ENCODE results near the gene SPAG6. TPM values are rescaled to one million over a fixed set of nuclear protein-coding genes. Genes with fewer than 3 reads are reported as not detected.

Gene SPAG6
- total RNA-seq, 1 donor from 2014 or later: 0.46 TPM

- peak overlapping the region; percentile 85 for H3K4me3 Mint-ChIP-seq (ENCODE audit: unreplicated experiment)
- no peak for DNase-seq (ENCODE audit: low spot score)
- H3K36me3 Mint-ChIP-seq (ENCODE audit: low read depth, unreplicated experiment): peaks cover 13% of the 10 kb centered on the region
- H3K9me3 Mint-ChIP-seq (ENCODE audit: unreplicated experiment): no peaks in the 10 kb centered on the region
- TF ChIP-seq CTCF (IDR thresholded peaks at IDR 0.05; ENCODE audit: unreplicated experiment): no peak
- H3K27me3 Mint-ChIP-seq (ENCODE audit: unreplicated experiment): peaks cover 17% of the 10 kb centered on the region
- H3K4me1 Mint-ChIP-seq (ENCODE audit: unreplicated experiment): peaks cover 13% of the 10 kb centered on the region
- H3K27ac Mint-ChIP-seq (ENCODE audit: unreplicated experiment): peak overlapping the region; percentile 53
Observed at GRCh38 chr10:22333167-22333974, 11.9 kb upstream of the SPAG6 start.

- DNase-seq (ENCODE audit: low spot score): no peak
- TF ChIP-seq CTCF (IDR thresholded peaks at IDR 0.05; ENCODE audit: unreplicated experiment): no peak
- H3K27ac Mint-ChIP-seq (ENCODE audit: unreplicated experiment): peak overlapping the region; percentile 53
- H3K4me3 Mint-ChIP-seq (ENCODE audit: unreplicated experiment): peak overlapping the region; percentile 85
- H3K9me3 Mint-ChIP-seq (ENCODE audit: unreplicated experiment): no peaks in the 10 kb centered on the region
- H3K4me1 Mint-ChIP-seq (ENCODE audit: unreplicated experiment): peaks cover 13% of the 10 kb centered on the region
- H3K36me3 Mint-ChIP-seq (ENCODE audit: low read depth, unreplicated experiment): peaks cover 13% of the 10 kb centered on the region
- peaks cover 17% of the 10 kb centered on the region for H3K27me3 Mint-ChIP-seq (ENCODE audit: unreplicated experiment)
Observed at GRCh38 chr10:22333975-22334282, 11.4 kb upstream of the SPAG6 start.

GRCh38 chr10:22334414-22335172 lies 10.7 kb upstream of the SPAG6 start:
- Mint-ChIP-seq H3K4me1 (ENCODE audit: unreplicated experiment) (peaks cover 13% of the 10 kb centered on the region), H3K27me3 (ENCODE audit: unreplicated experiment) (peaks cover 16% of the 10 kb centered on the region), H3K27ac (ENCODE audit: unreplicated experiment) (no peak overlapping the region), H3K36me3 (ENCODE audit: low read depth, unreplicated experiment) (peaks cover 7% of the 10 kb centered on the region), H3K4me3 (ENCODE audit: unreplicated experiment) (no peak overlapping the region), H3K9me3 (ENCODE audit: unreplicated experiment) (no peaks in the 10 kb centered on the region)
- TF ChIP-seq CTCF (IDR thresholded peaks at IDR 0.05; ENCODE audit: unreplicated experiment): no peak
- peak; percentile 56 for DNase-seq (ENCODE audit: low spot score)

GRCh38 chr10:22335173-22335933 lies 9.9 kb upstream of the SPAG6 start:
- H3K27me3 Mint-ChIP-seq (ENCODE audit: unreplicated experiment): peaks cover 21% of the 10 kb centered on the region
- no peak overlapping the region for H3K4me3 Mint-ChIP-seq (ENCODE audit: unreplicated experiment)
- peaks cover 15% of the 10 kb centered on the region for H3K4me1 Mint-ChIP-seq (ENCODE audit: unreplicated experiment)
- TF ChIP-seq CTCF (IDR thresholded peaks at IDR 0.05; ENCODE audit: unreplicated experiment): no peak
- H3K36me3 Mint-ChIP-seq (ENCODE audit: low read depth, unreplicated experiment): peaks cover 4% of the 10 kb centered on the region
- no peak for DNase-seq (ENCODE audit: low spot score)
- H3K9me3 Mint-ChIP-seq (ENCODE audit: unreplicated experiment): no peaks in the 10 kb centered on the region
- H3K27ac Mint-ChIP-seq (ENCODE audit: unreplicated experiment): no peak overlapping the region

All from endothelial cell (in vitro differentiated cells).